IPS-18a (cell line): ENCODE results near the gene PRAC2.
A peak's percentile ranks its signal among the peaks of the same experiment; 100 is the strongest.

Experiments
- H3K27ac ChIP-seq: one replicate; pipeline ENCODE4 v1.5.1; 2013; ENCODE audit warnings: low read length
- H3K27me3 ChIP-seq: one replicate; pipeline ENCODE4 v1.6.1; 2013; ENCODE audit warnings: mild to moderate bottlenecking, low read length; ENCODE audit not compliant: control insufficient read depth, insufficient read depth
- H3K36me3 ChIP-seq: one replicate; pipeline ENCODE4 v1.6.1; 2013; ENCODE audit warnings: low read depth, low read length; ENCODE audit not compliant: control insufficient read depth
- H3K4me1 ChIP-seq: one replicate; pipeline ENCODE4 v1.6.1; 2013; ENCODE audit warnings: low read depth, low read length; ENCODE audit not compliant: control insufficient read depth
- H3K4me3 ChIP-seq: one replicate; pipeline ENCODE4 v1.5.1; 2013; ENCODE audit warnings: low read length
- H3K9ac ChIP-seq: one replicate; pipeline ENCODE4 v1.6.1; 2013; ENCODE audit warnings: mild to moderate bottlenecking, low read length, moderate library complexity
- H3K9me3 ChIP-seq: one replicate; pipeline ENCODE4 v1.6.1; 2013; ENCODE audit warnings: low read depth, low read length; ENCODE audit not compliant: control insufficient read depth

PRAC2 gene

GRCh38 chr17:48722915-48723422, at the start of gene PRAC2:
Gene PRAC2, plus strand, starts transcription at chr17:48723185. Its CDS starts 1,226 bp downstream, at chr17:48724411.
- Histone ChIP-seq H3K4me3 (peak within 1 kb of the TSS; percentile 25), H3K36me3 (no peaks in the 10 kb centered on the region), H3K27ac (no peak within 1 kb of the TSS), H3K9me3 (no peaks in the 10 kb centered on the region), H3K9ac (no peak within 1 kb of the TSS), H3K27me3 (peaks cover 100% of the 10 kb centered on the region), H3K4me1 (peaks cover 28% of the 10 kb centered on the region)

GRCh38 chr17:48676963-48677558, 45.9 kb upstream of the PRAC2 start:
- no peaks in the 10 kb centered on the region for H3K4me1 ChIP-seq
- H3K9ac ChIP-seq = no peak overlapping the region
- peaks cover 73% of the 10 kb centered on the region for H3K27me3 ChIP-seq
- no peak overlapping the region for H3K27ac ChIP-seq
- no peaks in the 10 kb centered on the region for H3K36me3 ChIP-seq
- H3K4me3 ChIP-seq = no peak overlapping the region
- H3K9me3 ChIP-seq = no peaks in the 10 kb centered on the region

- no peak overlapping the region for H3K9ac ChIP-seq
- no peak overlapping the region for H3K27ac ChIP-seq
Measured at GRCh38 chr17:48678141-48678971, 44.6 kb upstream of the PRAC2 start.

GRCh38 chr17:48679385-48680096, 43.4 kb upstream of the PRAC2 start:
- no peak overlapping the region for H3K4me3 ChIP-seq
- no peaks in the 10 kb centered on the region for H3K4me1 ChIP-seq
- no peak overlapping the region for H3K9ac ChIP-seq
- no peak overlapping the region for H3K27ac ChIP-seq
- H3K9me3 ChIP-seq = no peaks in the 10 kb centered on the region
- H3K27me3 ChIP-seq = peaks cover 63% of the 10 kb centered on the region
- no peaks in the 10 kb centered on the region for H3K36me3 ChIP-seq

More at GRCh38 chr17:48678141-48678971, 44.6 kb upstream of the PRAC2 start:
- Histone ChIP-seq H3K36me3 (no peaks in the 10 kb centered on the region), H3K27me3 (peaks cover 65% of the 10 kb centered on the region), H3K4me3 (peak overlapping the region; percentile 32), H3K9me3 (no peaks in the 10 kb centered on the region), H3K4me1 (no peaks in the 10 kb centered on the region)

- Histone ChIP-seq H3K36me3 (no peaks in the 10 kb centered on the region), H3K4me3 (no peak overlapping the region), H3K9me3 (no peaks in the 10 kb centered on the region), H3K9ac (no peak overlapping the region), H3K4me1 (no peaks in the 10 kb centered on the region), H3K27me3 (peaks cover 45% of the 10 kb centered on the region), H3K27ac (no peak overlapping the region)
Measured at GRCh38 chr17:48681609-48682008, 41.4 kb upstream of the PRAC2 start.

GRCh38 chr17:48690655-48691054, 32.3 kb upstream of the PRAC2 start:
- Histone ChIP-seq H3K9ac (no peak overlapping the region), H3K4me1 (no peaks in the 10 kb centered on the region), H3K36me3 (no peaks in the 10 kb centered on the region), H3K4me3 (no peak overlapping the region), H3K27ac (no peak overlapping the region), H3K9me3 (no peaks in the 10 kb centered on the region), H3K27me3 (peaks cover 15% of the 10 kb centered on the region)

GRCh38 chr17:48692049-48692448, 30.9 kb upstream of the PRAC2 start:
- no peak overlapping the region for H3K27ac ChIP-seq
- H3K4me1 ChIP-seq = no peaks in the 10 kb centered on the region
- no peak overlapping the region for H3K9ac ChIP-seq
- no peak overlapping the region for H3K4me3 ChIP-seq
- H3K9me3 ChIP-seq = no peaks in the 10 kb centered on the region
- H3K27me3 ChIP-seq = peaks cover 19% of the 10 kb centered on the region
- H3K36me3 ChIP-seq = no peaks in the 10 kb centered on the region

- H3K9me3 ChIP-seq = no peaks in the 10 kb centered on the region
- H3K36me3 ChIP-seq = no peaks in the 10 kb centered on the region
- H3K27ac ChIP-seq = no peak overlapping the region
- no peaks in the 10 kb centered on the region for H3K4me1 ChIP-seq
- H3K9ac ChIP-seq = no peak overlapping the region
- H3K27me3 ChIP-seq = peaks cover 19% of the 10 kb centered on the region
- no peak overlapping the region for H3K4me3 ChIP-seq
Measured at GRCh38 chr17:48693178-48693577, 29.8 kb upstream of the PRAC2 start.

GRCh38 chr17:48701864-48702532, 21.0 kb upstream of the PRAC2 start:
- no peaks in the 10 kb centered on the region for H3K4me1 ChIP-seq
- peaks cover 40% of the 10 kb centered on the region for H3K27me3 ChIP-seq
- H3K4me3 ChIP-seq = no peak overlapping the region

GRCh38 chr17:48704361-48705248, 18.4 kb upstream of the PRAC2 start:
- H3K4me1 ChIP-seq = no peaks in the 10 kb centered on the region
- no peak overlapping the region for H3K9ac ChIP-seq
- no peaks in the 10 kb centered on the region for H3K36me3 ChIP-seq
- H3K4me3 ChIP-seq = no peak overlapping the region
- peaks cover 60% of the 10 kb centered on the region for H3K27me3 ChIP-seq
- H3K9me3 ChIP-seq = no peaks in the 10 kb centered on the region
- no peak overlapping the region for H3K27ac ChIP-seq

More at GRCh38 chr17:48701864-48702532, 21.0 kb upstream of the PRAC2 start:
- Histone ChIP-seq H3K9me3 (no peaks in the 10 kb centered on the region), H3K27ac (no peak overlapping the region), H3K36me3 (no peaks in the 10 kb centered on the region), H3K9ac (no peak overlapping the region)
